Neuronal stem cell (in vitro differentiated cells): ENCODE data around the gene CBFA2T3.

Experiments used
- DNase-seq: peaks from one replicate; pipeline ENCODE4 v3.0.0-alpha.2; 2013; ENCODE audit warnings: low spot score
- H2AFZ ChIP-seq: one replicate; pipeline ENCODE4 v1.6.1; 2013; ENCODE audit warnings: mild to moderate bottlenecking, low read length, inconsistent platforms
- H2AK5ac ChIP-seq: 2 replicates; pipeline ENCODE4 v1.6.1; 2013; ENCODE audit warnings: low read depth, mild to moderate bottlenecking, inconsistent platforms, low read length, moderate library complexity, mixed read lengths
- H2BK120ac ChIP-seq: 2 replicates; pipeline ENCODE4 v1.6.1; 2013; ENCODE audit warnings: low read depth, mild to moderate bottlenecking, inconsistent platforms, low read length, moderate library complexity, mixed read lengths
- H2BK12ac ChIP-seq: one replicate; pipeline ENCODE4 v1.6.1; 2013; ENCODE audit warnings: low read length, inconsistent platforms
- H2BK15ac ChIP-seq: 2 replicates; pipeline ENCODE4 v1.6.1; 2013; ENCODE audit warnings: mild to moderate bottlenecking, low read length, inconsistent platforms, mixed read lengths
- H2BK5ac ChIP-seq: one replicate; pipeline ENCODE4 v1.6.1; 2013; ENCODE audit warnings: inconsistent platforms, mild to moderate bottlenecking, low read length, moderate library complexity
- H3K14ac ChIP-seq: one replicate; pipeline ENCODE4 v1.6.1; 2013; ENCODE audit warnings: low read length, inconsistent platforms
- H3K18ac ChIP-seq: 2 replicates; pipeline ENCODE4 v1.6.1; 2013; ENCODE audit warnings: low read length, inconsistent platforms
- H3K23ac ChIP-seq: 2 replicates; pipeline ENCODE4 v1.6.1; 2013; ENCODE audit warnings: low read depth, mild to moderate bottlenecking, mixed read lengths, low read length, inconsistent platforms; ENCODE audit not compliant: poor library complexity
- H3K27ac ChIP-seq: replicated peaks from 3 replicates; pipeline ENCODE4 v1.5.1; 2013; ENCODE audit warnings: low read length, inconsistent platforms
- H3K27me3 ChIP-seq, 3 experiments: 2 replicates each; pipeline ENCODE4 v1.6.1; 2013; ENCODE audit warnings: low read length in 3 of 3, mild to moderate bottlenecking in 2 of 3, inconsistent platforms in 1 of 3, low read depth in 1 of 3, mixed read lengths in 1 of 3, moderate library complexity in 1 of 3; ENCODE audit not compliant: control insufficient read depth in 3 of 3, insufficient read depth in 3 of 3
- H3K36me3 ChIP-seq, 2 donors: replicated peaks in 1 of 2; 2 replicates each; pipeline ENCODE4 v1.6.1; 2013; ENCODE audit warnings: low read length in 2 of 2; ENCODE audit not compliant: control insufficient read depth in 2 of 2, insufficient read depth in 2 of 2
- H3K4ac ChIP-seq: 2 replicates; pipeline ENCODE4 v1.6.1; 2013; ENCODE audit warnings: inconsistent platforms, mild to moderate bottlenecking, low read length, moderate library complexity
- H3K4me1 ChIP-seq, 2 donors: 1 replicate in 1 of 2; 2 replicates in 1 of 2; pipeline ENCODE4 v1.6.1; 2013; ENCODE audit warnings: low read length in 2 of 2, low read depth in 1 of 2; ENCODE audit not compliant: control insufficient read depth in 2 of 2, insufficient read depth in 1 of 2
- H3K4me2 ChIP-seq: one replicate; pipeline ENCODE4 v1.6.1; 2013; ENCODE audit warnings: mild to moderate bottlenecking, low read length, inconsistent platforms; ENCODE audit not compliant: insufficient read depth, poor library complexity, severe bottlenecking
- H3K4me3 ChIP-seq, 2 donors: 2 replicates each; pipeline ENCODE4 v1.5.1; 2013; ENCODE audit warnings: low read length in 2 of 2, mild to moderate bottlenecking in 2 of 2, inconsistent platforms in 1 of 2, moderate library complexity in 1 of 2
- H3K79me1 ChIP-seq: one replicate; pipeline ENCODE4 v1.6.1; 2013; ENCODE audit warnings: low read depth, mild to moderate bottlenecking, inconsistent platforms, low read length, moderate library complexity
- H3K9ac ChIP-seq: one replicate; pipeline ENCODE4 v1.6.1; 2013; ENCODE audit warnings: mild to moderate bottlenecking, low read depth, low read length, inconsistent platforms; ENCODE audit not compliant: poor library complexity
- H3K9me3 ChIP-seq, 2 donors: replicated peaks in 1 of 2; 2 replicates each; pipeline versions ENCODE3 to v1.6.1; 2013; ENCODE audit warnings: low read length in 2 of 2, mild to moderate bottlenecking in 2 of 2, inconsistent platforms in 1 of 2, low read depth in 1 of 2, mixed read lengths in 1 of 2, moderate library complexity in 1 of 2; ENCODE audit not compliant: control insufficient read depth in 2 of 2, insufficient read depth in 1 of 2
- H4K8ac ChIP-seq: one replicate; pipeline ENCODE4 v1.6.1; 2013; ENCODE audit warnings: low read depth, mild to moderate bottlenecking, inconsistent platforms, low read length, moderate library complexity
- H4K91ac ChIP-seq: one replicate; pipeline ENCODE4 v1.6.1; 2013; ENCODE audit warnings: low read length, low read depth, mild to moderate bottlenecking, inconsistent platforms; ENCODE audit not compliant: poor library complexity
- WGBS, 2 donors: extraction: QIAGEN DNeasy Blood & Tissue Kit; methylation state at CpG; one replicate each; pipeline ENCODE4 v1.1.7; 2013; ENCODE audit warnings: missing lambda C conversion rate in 2 of 2, mixed read lengths in 1 of 2; ENCODE audit not compliant: insufficient read length in 2 of 2, insufficient replicate concordance in 1 of 2; ENCODE audit errors: extremely low coverage in 2 of 2; 5-methylcytosine and 5-hydroxymethylcytosine counted together

The CBFA2T3 gene

DNA sequence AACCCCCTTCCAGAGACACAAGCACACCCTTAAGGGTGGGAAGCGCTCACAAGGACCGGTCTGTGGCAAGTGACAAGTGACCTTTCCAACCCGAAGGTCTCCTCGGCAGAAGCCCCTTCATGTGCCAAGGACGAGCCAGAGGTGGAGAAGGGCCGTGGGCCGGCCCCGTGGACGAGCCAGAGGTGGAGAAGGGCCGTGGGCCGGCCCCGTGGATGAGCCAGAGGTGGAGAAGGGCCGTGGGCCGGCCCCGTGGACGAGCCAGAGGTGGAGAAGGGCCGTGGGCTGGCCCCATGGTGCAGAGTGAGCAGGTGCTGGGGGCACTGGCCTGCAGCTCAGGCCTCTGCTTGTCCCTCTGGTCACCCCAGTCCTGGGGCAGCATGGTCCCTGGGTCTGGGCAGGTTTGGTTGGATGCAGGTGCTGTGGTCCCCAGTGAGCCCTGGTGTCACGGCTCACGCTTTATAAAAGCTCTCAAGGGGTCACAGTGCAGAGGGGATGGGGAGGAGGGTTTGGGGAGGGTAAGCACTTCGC, 45.6 kb downstream of the CBFA2T3 start:
- H3K9me3 ChIP-seq, result no peaks in the 10 kb centered on the region
- H3K18ac ChIP-seq, result no peak overlapping the region
- peaks cover 3 to 7% of the 10 kb centered on the region in 2 donors for H3K4me1 ChIP-seq
- H2BK15ac ChIP-seq, result no peak overlapping the region
- peaks cover 1% of the 10 kb centered on the region for H3K79me1 ChIP-seq
- H2BK5ac ChIP-seq, result peak overlapping the region; percentile 13
- no peaks in the 10 kb centered on the region for H3K36me3 ChIP-seq
- DNase-seq, result no peak
- no peak overlapping the region for H2AFZ ChIP-seq
- no peak overlapping the region for H3K4me3 ChIP-seq
- H2AK5ac ChIP-seq, result no peak overlapping the region
- H3K27me3 ChIP-seq, result peaks cover 0 to 28% (median 0%) of the 10 kb centered on the region in 3 experiments
- H2BK120ac ChIP-seq, result no peak overlapping the region
- no peak overlapping the region for H3K9ac ChIP-seq
- H3K27ac ChIP-seq, result no peak overlapping the region
- H3K14ac ChIP-seq, result no peak overlapping the region
- no peak overlapping the region for H3K4me2 ChIP-seq
- WGBS, 2 donors, result no CpG with 5 or more reads among the region's 20 CpGs
- H4K91ac ChIP-seq, result no peak overlapping the region
- H2BK12ac ChIP-seq, result no peak overlapping the region
- H4K8ac ChIP-seq, result no peak overlapping the region
- H3K23ac ChIP-seq, result no peak overlapping the region
- peak overlapping the region; percentile 66 for H3K4ac ChIP-seq

DNA sequence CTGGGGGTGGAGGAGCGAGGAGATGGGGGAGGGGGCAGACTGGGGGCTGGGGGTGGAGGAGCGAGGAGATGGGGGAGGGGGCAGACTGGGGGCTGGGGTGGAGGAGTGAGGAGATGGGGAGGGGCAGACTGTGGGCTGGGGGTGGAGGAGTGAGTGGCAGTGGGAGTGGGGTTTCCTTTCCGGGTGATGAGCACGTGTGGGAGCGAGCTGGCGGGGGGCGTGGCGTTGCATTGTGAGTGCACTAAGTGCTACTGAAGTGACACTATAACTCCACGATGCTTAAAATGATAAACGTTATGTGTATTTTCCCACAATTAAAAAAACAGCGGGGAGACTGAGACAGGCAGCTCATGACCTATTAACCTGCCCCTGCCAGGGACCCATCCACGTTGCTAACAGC, 46.3 kb downstream of the CBFA2T3 start:
- Histone ChIP-seq H3K4ac (no peak overlapping the region), H3K36me3 (no peaks in the 10 kb centered on the region), H3K79me1 (peaks cover 1% of the 10 kb centered on the region), H3K9me3 (no peaks in the 10 kb centered on the region), H4K8ac (no peak overlapping the region), H3K23ac (no peak overlapping the region), H2AK5ac (no peak overlapping the region), H3K4me3 (no peak overlapping the region), H3K4me2 (no peak overlapping the region), H2BK120ac (no peak overlapping the region), H2AFZ (no peak overlapping the region), H2BK5ac (peak overlapping the region; percentile 13), H3K4me1 (peaks cover 10 to 14% of the 10 kb centered on the region in 2 donors), H3K27me3 (peaks cover 0 to 27% (median 0%) of the 10 kb centered on the region in 3 experiments), H3K9ac (no peak overlapping the region), H2BK15ac (no peak overlapping the region), H3K18ac (no peak overlapping the region), H3K27ac (no peak overlapping the region), H4K91ac (no peak overlapping the region), H3K14ac (no peak overlapping the region), H2BK12ac (no peak overlapping the region)
- DNase-seq, result no peak
- WGBS, 2 donors, result no CpG with 5 or more reads among the region's 12 CpGs

DNA sequence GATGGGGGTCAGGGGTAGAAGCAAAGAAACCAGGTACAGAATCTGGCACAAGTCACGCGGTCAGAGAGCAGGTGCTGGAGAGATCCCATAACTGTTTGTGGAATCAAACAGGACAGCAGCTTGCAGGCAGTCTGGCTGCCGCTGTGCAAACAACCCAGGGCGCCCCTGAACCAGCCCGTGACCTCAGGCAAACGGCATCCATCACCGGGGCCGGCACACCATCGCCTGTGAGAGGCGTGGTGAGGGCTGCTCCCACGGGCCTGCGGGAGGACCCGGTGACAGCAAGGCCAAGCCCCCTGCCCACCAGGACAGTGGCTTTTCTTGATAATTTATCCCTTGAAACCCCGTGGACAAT, 47.9 kb downstream of the CBFA2T3 start:
- H3K27ac ChIP-seq, result no peak overlapping the region
- DNase-seq, result no peak
- no peak overlapping the region for H2AK5ac ChIP-seq
- H3K4me3 ChIP-seq, result no peak overlapping the region
- no peak overlapping the region for H2BK5ac ChIP-seq
- peaks cover 0 to 29% (median 0%) of the 10 kb centered on the region in 3 experiments for H3K27me3 ChIP-seq
- peak overlapping the region; percentile 53 for H3K4ac ChIP-seq
- no peak overlapping the region for H3K9ac ChIP-seq
- H3K4me2 ChIP-seq, result no peak overlapping the region
- no peak overlapping the region for H3K23ac ChIP-seq
- no peak overlapping the region for H2BK120ac ChIP-seq
- H4K91ac ChIP-seq, result no peak overlapping the region
- H3K18ac ChIP-seq, result no peak overlapping the region
- H3K36me3 ChIP-seq, result no peaks in the 10 kb centered on the region
- H3K14ac ChIP-seq, result no peak overlapping the region
- H2AFZ ChIP-seq, result no peak overlapping the region
- no peak overlapping the region for H2BK15ac ChIP-seq
- H4K8ac ChIP-seq, result no peak overlapping the region
- peaks cover 18 to 28% of the 10 kb centered on the region in 2 donors for H3K4me1 ChIP-seq
- H2BK12ac ChIP-seq, result no peak overlapping the region
- H3K79me1 ChIP-seq, result peaks cover 1% of the 10 kb centered on the region
- no CpG with 5 or more reads among the region's 14 CpGs for WGBS, 2 donors
- no peaks in the 10 kb centered on the region for H3K9me3 ChIP-seq

DNA sequence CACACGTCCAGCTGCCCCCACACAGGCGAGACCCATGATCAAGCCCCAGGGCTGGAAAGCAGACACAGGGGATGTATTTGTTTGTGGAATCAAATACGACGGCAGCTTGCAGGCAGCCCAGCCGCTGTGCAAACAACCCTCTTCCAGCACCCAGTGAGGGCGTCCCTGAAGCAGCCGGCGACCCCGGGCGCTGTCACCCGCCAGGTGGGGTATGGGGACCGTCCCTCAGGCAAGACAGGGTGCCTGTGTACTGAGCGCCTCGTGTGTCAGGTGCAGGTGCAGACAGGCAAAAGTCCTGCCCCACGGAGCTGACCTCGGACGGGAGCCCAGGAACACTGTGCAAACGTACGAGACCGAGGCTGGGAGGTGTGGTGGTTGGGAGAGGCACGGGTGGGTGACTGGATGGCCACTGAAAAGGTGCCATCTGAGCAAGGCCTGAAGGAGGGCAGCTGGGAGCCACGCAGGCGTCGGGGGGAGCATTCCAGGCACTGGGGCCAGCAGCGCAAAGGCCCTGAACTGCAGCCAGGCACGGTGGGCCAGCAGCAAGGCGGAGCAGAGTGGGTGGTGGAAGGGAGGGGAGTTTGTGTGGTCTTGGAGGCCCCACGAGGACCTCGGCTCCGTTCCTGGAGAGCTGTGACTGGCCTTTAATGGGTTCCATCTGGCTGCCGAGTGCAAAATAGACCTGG, 48.5 kb downstream of the CBFA2T3 start:
- Histone ChIP-seq H4K8ac (no peak overlapping the region), H4K91ac (peak overlapping the region; percentile 3), H3K36me3 (no peaks in the 10 kb centered on the region), H3K4me2 (no peak overlapping the region), H2BK5ac (no peak overlapping the region), H3K23ac (peak overlapping the region; percentile 37), H3K18ac (no peak overlapping the region), H3K14ac (peak overlapping the region; percentile 17), H3K9ac (no peak overlapping the region), H2BK15ac (no peak overlapping the region), H2AK5ac (no peak overlapping the region), H3K4me3 (no peak overlapping the region), H2AFZ (no peak overlapping the region), H2BK12ac (no peak overlapping the region), H3K27me3 (peaks cover 0 to 33% (median 0%) of the 10 kb centered on the region in 3 experiments), H3K4ac (no peak overlapping the region), H2BK120ac (no peak overlapping the region), H3K27ac (no peak overlapping the region), H3K4me1 (peaks cover 18 to 32% of the 10 kb centered on the region in 2 donors), H3K79me1 (peaks cover 1% of the 10 kb centered on the region), H3K9me3 (no peaks in the 10 kb centered on the region)
- no peak for DNase-seq
- no CpG with 5 or more reads among the region's 31 CpGs for WGBS, 2 donors
